ENCODE measurements around the gene CHD9. TPM values are rescaled to one million over a fixed set of nuclear protein-coding genes. Genes with fewer than 3 reads are reported as not detected.
"Not testable (repeated sequence)": the region's sequence is repeated elsewhere in the genome, so short reads cannot be mapped to it uniquely, and the experiment has no call there.

Gene CHD9, protein sequence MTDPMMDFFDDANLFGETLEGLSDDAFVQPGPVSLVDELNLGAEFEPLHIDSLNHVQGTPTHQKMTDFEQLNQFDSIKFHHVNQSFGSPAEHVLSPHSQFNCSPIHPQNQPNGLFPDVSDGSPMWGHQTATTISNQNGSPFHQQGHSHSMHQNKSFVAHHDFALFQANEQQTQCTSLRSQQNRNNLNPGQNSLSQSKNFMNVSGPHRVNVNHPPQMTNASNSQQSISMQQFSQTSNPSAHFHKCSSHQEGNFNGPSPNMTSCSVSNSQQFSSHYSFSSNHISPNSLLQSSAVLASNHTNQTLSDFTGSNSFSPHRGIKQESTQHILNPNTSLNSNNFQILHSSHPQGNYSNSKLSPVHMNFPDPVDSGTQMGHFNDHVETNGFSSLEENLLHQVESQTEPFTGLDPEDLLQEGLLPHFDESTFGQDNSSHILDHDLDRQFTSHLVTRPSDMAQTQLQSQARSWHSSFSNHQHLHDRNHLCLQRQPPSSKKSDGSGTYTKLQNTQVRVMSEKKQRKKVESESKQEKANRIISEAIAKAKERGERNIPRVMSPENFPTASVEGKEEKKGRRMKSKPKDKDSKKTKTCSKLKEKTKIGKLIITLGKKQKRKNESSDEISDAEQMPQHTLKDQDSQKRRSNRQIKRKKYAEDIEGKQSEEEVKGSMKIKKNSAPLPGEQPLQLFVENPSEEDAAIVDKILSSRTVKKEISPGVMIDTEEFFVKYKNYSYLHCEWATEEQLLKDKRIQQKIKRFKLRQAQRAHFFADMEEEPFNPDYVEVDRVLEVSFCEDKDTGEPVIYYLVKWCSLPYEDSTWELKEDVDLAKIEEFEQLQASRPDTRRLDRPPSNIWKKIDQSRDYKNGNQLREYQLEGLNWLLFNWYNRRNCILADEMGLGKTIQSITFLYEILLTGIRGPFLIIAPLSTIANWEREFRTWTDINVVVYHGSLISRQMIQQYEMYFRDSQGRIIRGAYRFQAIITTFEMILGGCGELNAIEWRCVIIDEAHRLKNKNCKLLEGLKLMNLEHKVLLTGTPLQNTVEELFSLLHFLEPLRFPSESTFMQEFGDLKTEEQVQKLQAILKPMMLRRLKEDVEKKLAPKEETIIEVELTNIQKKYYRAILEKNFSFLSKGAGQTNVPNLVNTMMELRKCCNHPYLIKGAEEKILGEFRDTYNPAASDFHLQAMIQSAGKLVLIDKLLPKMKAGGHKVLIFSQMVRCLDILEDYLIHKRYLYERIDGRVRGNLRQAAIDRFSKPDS (N-terminal part only)
- 10 to 100 TPM; 44.2 to 60.3 TPM for total RNA-seq
- long read RNA-seq, partial matches to known transcripts, result 12 of 15 reads
- long read RNA-seq, other reads (novel, unspliced or antisense), result 3 of 15 reads

DNA sequence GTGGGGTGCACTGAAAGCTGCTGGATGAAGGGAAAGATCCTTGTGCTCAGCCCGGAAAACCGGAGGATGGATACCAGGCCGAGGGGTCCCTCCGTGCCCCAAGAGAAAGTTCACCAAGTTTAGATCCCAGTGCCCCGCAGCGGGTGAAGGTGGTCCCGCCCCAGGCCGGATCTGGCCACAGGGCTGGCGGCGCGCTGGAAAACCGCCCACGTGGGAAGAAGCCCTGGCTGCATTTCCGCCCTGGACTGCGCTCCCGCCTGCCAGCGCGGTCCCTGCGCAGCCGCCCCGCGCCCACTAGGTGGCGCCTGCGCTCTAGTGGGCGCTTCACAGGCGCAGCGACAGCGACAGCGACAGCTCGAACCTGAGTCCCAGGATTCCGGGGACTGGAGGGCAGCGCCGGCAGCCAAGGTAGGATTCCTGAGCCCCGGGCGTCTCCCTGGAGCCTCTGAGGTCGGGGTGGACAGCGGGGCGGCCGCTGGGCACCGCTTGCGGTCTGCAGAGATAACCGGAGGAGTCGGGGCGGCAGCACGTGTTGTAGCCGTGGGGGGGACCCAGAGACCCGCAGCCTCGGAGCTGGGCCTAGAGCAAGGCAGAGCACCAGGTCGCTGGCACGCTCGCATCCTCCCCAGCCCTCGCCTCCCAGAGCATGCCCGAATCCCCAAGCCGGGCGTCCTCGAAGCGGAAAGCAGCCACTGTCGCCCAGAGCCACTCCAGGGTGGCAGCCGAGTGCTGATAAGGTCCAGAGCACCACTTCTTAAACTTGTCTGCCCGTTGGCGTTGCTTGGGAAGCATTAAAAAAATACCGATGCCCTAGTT is at the start of gene CHD9:
CHD9 (plus strand) TSS at position 322 of the 816 bp plus-strand sequence. CDS start 101,099 bp downstream, outside the sequence.
- intact Hi-C loops (cut with DNase I), result loop anchor here (2.0 to 10.0 kb wide), 6 partner anchors 36 to 152 kb away; no protein-coding TSS in a partner anchor
- ATAC-seq, result peak; percentile 84 to 92
- peak; percentile 87 for DNase-seq

DNA sequence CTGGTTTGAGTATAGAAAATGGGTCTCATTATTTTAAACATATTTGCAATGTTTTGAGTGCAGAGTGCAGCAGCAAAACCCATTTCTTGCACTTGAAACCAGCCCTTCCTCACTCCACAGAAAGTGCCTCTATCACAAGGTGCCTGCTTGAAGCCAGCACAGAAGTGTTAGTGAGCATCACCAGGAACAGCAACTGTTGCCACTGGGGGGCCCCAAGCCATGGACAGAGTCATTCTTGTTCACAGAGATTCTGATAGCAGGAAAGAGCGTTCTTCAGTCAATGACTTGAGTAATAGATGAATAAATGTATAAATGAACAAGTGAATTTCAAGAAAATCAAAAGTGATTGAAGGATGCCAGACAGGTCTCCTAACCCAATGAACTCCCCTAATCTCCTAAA is 47.7 kb upstream of the CHD9 start:
- no peak for ATAC-seq
- DNase-seq, result no peak
- intact Hi-C loops (cut with DNase I), result no loop called here

- ATAC-seq (no peak), DNase-seq (no peak)
- intact Hi-C loops (cut with DNase I), result no loop called here
Observed at GRCh38 chr16:53014287-53014686, 40.5 kb upstream of the CHD9 start.

DNA sequence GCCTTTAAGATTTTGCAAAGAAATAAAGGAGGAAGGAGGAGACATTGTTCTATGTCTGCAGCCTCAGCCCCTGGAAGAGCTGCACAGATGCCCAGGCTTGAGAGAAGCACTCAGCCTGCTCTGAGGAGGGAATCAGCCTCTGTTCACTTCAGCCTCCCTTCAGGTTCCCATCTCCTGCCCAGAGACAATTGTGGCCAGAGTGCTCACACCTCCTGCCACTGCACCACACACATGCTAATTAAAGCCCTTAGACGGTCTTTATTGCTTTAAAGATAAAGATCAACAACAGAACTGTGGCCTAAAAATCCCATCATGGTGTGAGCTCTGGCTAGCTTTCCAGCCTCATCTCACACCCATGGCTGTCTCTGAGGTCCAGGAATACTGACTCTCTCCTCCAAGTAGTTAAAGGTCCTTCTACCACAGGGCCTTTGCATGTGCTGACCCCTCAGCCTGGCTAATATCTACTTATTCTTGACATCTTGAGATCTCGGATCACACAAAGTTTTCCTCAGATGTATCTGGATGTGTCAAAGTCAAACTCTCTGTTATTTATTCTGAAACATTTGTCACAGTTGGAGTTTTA is 35.9 kb upstream of the CHD9 start:
- intact Hi-C loops (cut with DNase I), result no loop called here
- DNase-seq (no peak), ATAC-seq (no peak)

DNA sequence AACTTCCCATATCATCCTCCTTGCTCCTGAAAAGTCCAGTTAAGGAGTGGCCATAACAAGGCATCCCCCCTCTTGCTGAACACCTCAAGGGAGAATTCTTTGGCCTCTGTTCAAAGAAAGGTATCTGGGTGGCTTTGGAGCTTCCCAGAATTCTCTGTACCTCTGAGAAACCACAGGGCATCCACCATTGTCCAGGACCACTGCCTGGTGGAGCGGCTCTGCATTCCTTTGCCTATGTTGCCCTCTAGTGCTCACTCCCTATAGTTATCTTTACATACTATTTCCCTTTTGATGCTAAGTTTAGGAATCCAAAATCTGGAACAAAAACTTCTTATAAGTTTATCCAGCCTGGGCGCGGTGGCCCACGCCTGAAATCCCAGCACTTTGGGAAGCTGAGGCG is 32.4 kb upstream of the CHD9 start:
- ATAC-seq, result peak; percentile 57 to 87
- DNase-seq, result no peak
- intact Hi-C loops (cut with DNase I), result loop anchor here in 1 of 2 donors (2.0 kb wide), 1 partner anchor 836 kb away; no protein-coding TSS in a partner anchor

- intact Hi-C loops (cut with DNase I), result no loop called here
- no peak for DNase-seq
Observed at GRCh38 chr16:53024045-53024444, 30.7 kb upstream of the CHD9 start.

GRCh38 chr16:53029971-53030370 is 24.8 kb upstream of the CHD9 start:
- ATAC-seq (no peak), DNase-seq (no peak)
- intact Hi-C loops (cut with DNase I), result no loop called here

More at GRCh38 chr16:53024045-53024444, 30.7 kb upstream of the CHD9 start:
- no peak for ATAC-seq

GRCh38 chr16:53031323-53031942 is 23.4 kb upstream of the CHD9 start:
- ATAC-seq (peak in 1 of 2 donors; percentile 66), DNase-seq (no peak)
- intact Hi-C loops (cut with DNase I), result no loop called here

DNA sequence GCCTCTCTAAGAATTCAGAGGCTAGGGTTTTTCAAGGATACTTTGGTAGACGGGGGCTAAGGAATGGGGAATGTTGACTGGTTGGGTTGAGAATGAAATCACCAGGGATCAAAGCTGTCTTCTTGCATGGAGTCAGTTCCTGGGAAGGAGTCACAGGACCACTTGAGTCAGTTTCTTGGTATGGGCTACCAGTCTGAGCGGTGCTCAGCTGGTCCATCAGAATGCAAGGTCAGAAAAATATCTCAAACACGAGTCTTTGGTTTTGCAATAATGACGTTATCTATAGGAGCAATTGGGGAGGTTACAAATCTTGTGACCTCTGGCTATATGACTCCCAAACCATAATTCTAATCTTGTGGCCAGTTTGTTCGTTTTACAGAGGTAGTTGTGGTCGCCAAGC is 20.5 kb upstream of the CHD9 start:
- no peak for ATAC-seq
- no peak for DNase-seq
- intact Hi-C loops (cut with DNase I), result no loop called here

DNA sequence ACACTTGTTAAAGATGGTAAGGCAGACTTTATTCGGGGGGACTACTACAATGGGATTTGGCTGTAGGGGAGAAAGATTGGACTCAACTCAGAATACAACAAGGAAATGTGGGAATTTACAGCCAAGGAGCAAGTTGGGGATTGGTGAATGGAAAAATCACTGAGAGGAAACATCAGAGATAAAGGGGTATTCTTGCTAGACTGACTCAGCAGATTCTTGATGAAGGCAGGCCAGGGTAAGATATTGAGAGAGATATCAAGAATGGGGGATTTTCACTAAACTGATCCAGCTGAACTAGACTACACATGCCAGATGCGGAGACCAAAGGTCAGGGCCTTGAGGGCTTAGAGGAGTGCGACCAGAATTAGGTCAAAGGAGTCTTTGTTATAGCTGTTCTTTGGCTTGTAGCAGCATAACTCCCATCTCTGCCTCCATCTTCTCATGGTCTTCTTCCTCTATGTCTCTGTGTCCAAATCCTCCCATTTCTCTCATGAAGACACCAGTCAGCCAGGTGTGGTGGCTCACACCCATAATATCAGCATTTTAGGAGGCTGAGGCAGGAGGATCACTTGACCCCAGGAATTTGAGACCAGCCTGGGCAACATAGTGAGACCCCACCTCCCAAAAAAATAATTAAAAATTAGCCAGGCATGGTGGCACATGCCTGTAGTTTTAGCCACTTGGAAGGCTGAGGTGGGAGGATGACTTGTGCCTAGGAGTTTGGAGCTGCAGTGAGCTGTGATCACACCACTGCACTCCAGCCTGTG is 19.4 kb upstream of the CHD9 start:
- DNase-seq (no peak), ATAC-seq (no peak)
- intact Hi-C loops (cut with DNase I), result no loop called here

DNA sequence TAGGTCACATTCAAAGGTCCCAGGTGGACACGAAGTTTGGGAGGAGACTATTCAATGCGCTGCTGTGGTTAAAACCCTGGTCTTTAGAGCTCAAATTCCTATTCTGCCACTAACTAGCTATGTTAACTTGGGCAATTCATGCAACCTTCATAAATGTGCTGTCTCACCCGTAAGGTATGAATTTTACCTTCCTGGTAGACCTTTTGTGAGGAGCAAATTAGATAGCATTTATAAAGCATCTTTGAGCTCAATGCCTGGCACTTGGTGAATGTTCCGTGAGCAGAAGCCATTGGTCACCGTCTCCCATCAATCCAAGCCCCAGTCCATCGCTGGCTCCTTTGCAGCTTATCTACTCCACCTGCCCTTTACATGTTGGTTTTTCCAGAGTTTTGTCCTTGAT is 18.7 kb upstream of the CHD9 start:
- intact Hi-C loops (cut with DNase I), result no loop called here
- ATAC-seq, result no peak

GRCh38 chr16:53036711-53037110 is 18.1 kb upstream of the CHD9 start:
- ATAC-seq; DNase-seq; intact Hi-C loops (cut with DNase I): not testable (repeated sequence)

More for the DNA sequence above, 18.7 kb upstream of the CHD9 start:
- no peak for DNase-seq

DNA sequence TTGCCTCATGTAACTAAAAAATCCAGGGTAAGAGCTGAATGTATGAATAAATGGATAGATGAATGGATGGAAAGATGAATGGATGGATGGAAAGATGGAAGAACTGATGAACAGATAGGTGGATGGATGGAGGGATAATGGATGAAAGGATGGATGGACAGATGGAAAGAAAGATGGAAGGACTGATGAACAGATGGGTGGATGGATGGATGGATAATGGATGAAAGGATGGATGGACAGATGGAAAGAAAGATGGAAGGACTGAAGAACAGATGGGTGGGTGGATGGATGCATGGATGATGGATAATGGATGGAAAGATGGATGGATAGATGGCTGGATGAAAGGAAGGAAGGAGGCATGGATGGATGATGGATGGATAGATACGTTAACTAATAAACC is 14.0 kb upstream of the CHD9 start:
- ATAC-seq, result no peak
- intact Hi-C loops (cut with DNase I), result no loop called here

DNA sequence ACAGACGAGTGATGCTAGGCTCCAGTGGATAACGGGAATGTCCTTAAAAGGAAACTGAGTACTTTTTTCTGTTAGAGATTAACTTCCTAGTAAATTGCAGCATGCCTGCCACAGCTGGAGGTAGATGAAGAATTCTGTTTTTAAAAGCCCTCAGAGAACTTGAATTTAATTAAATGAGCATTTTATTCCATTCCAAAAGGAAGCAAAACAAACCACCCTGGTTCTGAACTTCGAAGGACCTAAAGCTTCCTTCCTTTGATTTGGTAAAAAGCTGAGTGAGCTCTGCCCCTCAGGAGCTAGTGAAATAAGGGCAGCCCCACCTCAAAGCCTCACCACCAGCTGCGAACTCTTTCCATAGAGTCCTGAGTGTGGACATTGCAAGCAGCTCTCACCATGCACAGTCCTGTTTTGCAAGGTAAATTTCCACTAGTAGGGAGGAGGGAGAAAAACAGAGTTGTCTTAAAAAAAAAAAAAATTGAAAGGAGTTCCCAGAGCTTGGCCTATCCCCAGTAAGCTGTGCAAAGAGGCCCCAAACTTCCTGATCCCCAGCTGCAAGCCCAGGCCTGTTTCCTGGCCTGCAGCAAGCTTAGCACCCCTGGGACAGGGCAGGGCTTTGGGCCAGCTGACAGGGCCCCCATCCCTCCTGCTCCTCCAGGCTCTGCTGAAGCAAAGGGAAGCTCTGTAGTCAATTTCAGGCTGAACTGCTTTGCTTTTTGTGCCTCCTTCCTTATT is 13.3 kb upstream of the CHD9 start:
- peak; percentile 79 for DNase-seq
- ATAC-seq, result peak; percentile 78 to 93
- intact Hi-C loops (cut with DNase I), result no loop called here

More for the DNA sequence above, 14.0 kb upstream of the CHD9 start:
- no peak for DNase-seq

- DNase-seq, result no peak
- intact Hi-C loops (cut with DNase I), result no loop called here
- ATAC-seq, result peak; percentile 17 to 26
Observed at GRCh38 chr16:53042235-53042701, 12.5 kb upstream of the CHD9 start.

DNA sequence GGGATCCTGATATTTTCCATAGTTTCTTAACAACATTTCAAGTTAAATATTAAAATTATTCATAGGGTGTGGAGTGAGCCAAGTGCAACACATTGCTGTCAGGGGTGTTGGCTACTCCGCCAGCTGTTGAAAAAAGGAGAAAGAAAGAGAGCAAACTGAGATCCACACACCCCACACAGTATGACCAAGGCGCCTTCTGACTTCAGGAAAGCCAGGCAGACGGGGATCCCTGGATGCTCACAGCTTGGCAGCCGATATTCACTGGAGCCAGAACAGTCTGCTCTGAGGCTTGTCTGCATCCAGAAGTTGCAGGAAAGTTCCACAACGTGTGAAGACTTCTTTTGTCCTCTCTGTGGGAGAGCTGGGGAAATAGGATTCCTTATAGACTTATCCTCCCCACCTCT is 11.4 kb upstream of the CHD9 start:
- intact Hi-C loops (cut with DNase I), result no loop called here
- DNase-seq, result peak; percentile 26

More for the DNA sequence above, 11.4 kb upstream of the CHD9 start:
- peak; percentile 27 to 67 for ATAC-seq

All from left cardiac atrium (tissue), 4 donors.